HG02588 (cell line): ENCODE measurements around the gene MCRIP1.
A peak's percentile ranks its signal among the peaks of the same experiment; 100 is the strongest.
"Not testable (repeated sequence)": the region's sequence is repeated elsewhere in the genome, so short reads cannot be mapped to it uniquely, and the experiment has no call there.

ENCODE experiments used
- ATAC-seq: cut with Tn5 transposase; IDR thresholded peaks from one replicate; pipeline ENCODE4 v1.9.1; 2021; ENCODE audit warnings: mild to moderate bottlenecking, moderate library complexity; ENCODE audit not compliant: unreplicated experiment

The MCRIP1 gene

DNA sequence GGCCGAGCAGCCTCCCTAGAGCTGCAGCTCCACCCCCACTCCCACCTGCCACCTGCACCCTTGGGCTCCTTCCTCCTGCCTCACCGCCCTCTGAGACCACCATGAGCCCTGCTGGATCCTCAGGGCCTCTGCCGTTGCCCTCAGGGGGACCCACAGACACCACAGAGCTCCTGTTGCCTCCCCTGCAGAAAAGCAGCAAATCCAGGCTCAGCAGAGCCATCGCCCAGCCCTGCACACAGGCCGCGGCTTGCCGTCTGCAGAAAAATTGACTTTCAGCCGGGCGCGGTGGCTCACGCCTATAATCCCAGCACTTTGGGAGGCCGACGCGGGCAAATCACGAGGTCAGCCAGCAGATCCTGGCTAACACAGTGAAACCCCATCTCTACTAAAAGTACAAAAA lies 8.8 kb upstream of the MCRIP1 start:
- ATAC-seq: no peak

- ATAC-seq: no peak
Observed at GRCh38 chr17:81840826-81841778, 8.0 kb upstream of the MCRIP1 start.

DNA sequence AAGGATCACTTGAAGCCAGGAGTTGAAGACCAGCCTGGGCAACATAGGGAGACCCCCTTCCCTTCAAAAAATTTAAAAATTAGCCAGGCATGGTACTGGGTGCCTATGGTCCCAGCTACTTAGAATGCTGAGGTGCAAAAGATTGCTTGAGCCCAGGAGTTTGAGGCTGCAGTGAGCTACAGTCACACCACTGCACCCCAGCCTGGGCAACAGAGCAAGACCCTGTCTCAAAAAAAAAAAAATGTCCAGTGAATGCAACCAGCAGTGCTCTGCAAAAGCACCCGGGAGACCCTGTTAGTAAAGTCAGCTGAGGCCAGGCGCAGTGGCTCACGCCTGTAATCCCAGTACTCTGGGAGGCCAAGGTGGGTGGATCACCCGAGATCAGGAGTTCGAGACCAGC lies 7.0 kb upstream of the MCRIP1 start:
- ATAC-seq: not testable (repeated sequence)

- ATAC-seq: no peak
Observed at GRCh38 chr17:81839301-81839700, 6.2 kb upstream of the MCRIP1 start.

GRCh38 chr17:81838753-81839255 lies 5.7 kb upstream of the MCRIP1 start:
- no peak for ATAC-seq

DNA sequence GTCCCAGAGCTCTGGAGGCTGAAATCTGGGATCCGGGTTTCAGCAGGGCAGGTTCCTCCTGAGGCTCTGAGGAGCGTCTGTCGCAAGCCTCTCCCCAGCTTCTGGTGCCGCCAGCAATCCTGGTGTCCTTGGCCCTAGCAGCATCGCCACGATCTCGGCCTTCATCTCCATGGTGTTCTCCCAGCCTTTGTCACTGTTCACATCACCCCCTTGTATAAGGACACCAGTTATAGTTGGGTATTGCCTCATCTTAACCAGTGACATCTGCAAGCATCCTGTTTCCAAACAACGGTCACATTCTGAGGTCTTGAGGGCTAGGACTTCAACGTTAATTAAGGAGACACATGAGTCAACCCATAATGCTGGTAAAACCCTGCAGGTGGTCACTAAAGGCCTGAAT lies 4.5 kb upstream of the MCRIP1 start:
- no peak for ATAC-seq

- no peak for ATAC-seq
Observed at GRCh38 chr17:81834831-81835267, 1.8 kb upstream of the MCRIP1 start, which contains the start of gene PPP1R27. Gene PPP1R27 (minus strand): TSS chr17:81835050. CDS start chr17:81834953, 97 bp downstream.

GRCh38 chr17:81833921-81834830 lies 1.1 kb upstream of the MCRIP1 start:
- no peak for ATAC-seq

- peak; percentile 9 for ATAC-seq
Observed at GRCh38 chr17:81832608-81833159, 407 bp downstream of the MCRIP1 start.

- peak; percentile 1 for ATAC-seq
Observed at GRCh38 chr17:81831957-81832607, 1.0 kb downstream of the MCRIP1 start.

GRCh38 chr17:81831563-81831956 lies 1.5 kb downstream of the MCRIP1 start:
- ATAC-seq: no peak

GRCh38 chr17:81829858-81830257 lies 3.2 kb downstream of the MCRIP1 start:
- ATAC-seq: no peak

DNA sequence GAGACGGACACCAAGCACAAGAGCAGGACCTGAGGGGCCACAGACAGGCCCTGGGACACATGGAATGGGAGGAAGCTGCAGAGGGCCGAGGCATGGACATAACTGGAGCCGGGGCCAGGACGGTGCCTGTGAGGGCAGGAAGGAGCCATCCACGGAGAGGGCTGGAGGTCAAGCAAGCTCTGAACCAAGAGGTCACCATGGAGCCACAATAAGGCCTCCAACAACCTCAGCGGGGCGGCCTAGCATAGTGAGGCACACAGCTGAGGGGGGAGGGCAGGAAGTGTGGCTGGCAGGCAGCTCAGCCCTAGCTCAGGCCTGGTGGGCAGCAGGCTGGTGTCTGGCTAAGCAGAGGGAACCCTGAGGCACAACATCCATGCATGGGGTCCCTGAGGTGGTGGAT lies 4.4 kb downstream of the MCRIP1 start:
- ATAC-seq: no peak

DNA sequence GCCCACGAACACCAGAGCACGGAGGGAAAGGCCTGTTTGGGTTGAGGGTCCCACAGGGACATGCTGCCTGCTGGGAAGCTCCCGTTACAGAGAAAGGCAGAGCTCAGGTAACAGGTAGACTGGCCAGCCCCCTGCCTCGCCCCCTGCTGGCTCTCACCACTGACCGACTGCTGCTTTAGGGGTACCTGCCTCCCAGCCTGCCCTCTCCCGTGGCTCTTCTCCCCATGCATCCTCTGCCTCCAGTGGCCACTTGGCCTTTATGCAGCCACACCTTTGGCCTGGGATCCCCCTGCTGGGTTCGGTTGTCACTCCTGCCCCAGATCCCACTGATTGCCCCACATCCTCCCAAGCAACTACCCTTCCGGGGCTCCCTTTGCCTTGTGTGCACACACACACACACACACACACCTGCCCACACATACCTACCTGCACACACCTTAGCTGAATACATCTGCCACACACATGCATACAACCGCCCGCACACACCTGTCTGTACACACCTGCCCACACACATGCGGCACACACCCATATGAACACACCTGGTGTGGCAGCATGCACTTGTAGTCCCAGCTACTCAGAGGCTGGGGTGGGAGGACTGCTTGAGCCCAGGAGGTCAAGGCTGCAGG lies 7.1 kb downstream of the MCRIP1 start:
- ATAC-seq: no peak

DNA sequence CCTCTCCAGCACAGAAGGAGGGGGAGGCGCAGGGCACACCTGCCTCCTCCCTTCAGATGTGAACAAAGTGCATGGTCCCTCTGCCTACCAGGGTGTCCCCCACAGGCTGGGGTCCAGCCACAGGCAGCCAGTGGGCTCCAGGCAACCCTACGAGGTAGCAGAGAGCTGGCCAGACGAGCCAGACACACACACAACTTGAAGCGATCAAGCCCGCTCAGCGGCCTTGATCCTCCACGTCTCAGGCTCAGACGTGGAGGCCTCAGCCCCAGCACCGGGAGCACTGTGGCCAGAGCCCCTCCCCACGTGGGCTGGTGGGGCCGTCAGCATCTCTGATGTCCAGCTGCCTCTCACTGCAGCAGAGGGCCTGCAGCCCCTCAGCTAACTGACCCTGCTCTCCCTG lies 8.5 kb downstream of the MCRIP1 start:
- ATAC-seq: no peak

DNA sequence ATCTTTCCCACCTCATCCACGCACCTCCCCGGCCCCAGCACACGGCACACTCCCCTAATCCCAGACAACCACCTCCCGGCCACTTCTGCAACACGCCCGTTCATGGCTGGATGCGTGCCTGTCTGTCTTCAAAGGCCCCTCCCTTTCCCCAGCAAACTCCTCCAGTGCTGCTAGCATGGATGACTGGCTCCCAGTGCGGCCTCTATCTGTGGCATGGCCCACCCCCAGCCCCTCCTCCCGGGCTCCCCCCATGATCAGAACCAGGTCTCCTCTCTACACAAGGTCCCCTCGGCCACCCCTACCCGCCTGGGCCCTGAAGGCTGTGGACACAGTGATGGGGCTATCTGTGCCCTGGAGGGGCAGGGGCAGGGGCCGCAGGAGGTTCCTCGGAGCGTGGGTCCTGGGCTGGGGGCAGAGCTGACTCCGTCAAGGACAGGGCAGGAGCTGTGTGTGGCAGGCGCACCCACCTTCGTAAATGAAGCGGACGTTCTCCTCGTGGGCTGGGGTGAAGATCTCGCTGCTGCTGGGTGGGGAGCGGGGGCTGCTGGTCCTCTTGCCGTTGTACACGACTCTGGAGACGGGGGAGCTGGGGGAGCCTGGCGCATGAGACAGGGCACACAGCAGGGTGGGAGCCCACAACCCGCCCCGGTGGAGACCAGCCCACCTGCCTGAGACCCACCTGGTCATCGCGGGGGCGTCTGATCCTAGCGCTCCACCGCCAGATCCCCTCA lies 9.1 kb downstream of the MCRIP1 start:
- ATAC-seq: no peak

DNA sequence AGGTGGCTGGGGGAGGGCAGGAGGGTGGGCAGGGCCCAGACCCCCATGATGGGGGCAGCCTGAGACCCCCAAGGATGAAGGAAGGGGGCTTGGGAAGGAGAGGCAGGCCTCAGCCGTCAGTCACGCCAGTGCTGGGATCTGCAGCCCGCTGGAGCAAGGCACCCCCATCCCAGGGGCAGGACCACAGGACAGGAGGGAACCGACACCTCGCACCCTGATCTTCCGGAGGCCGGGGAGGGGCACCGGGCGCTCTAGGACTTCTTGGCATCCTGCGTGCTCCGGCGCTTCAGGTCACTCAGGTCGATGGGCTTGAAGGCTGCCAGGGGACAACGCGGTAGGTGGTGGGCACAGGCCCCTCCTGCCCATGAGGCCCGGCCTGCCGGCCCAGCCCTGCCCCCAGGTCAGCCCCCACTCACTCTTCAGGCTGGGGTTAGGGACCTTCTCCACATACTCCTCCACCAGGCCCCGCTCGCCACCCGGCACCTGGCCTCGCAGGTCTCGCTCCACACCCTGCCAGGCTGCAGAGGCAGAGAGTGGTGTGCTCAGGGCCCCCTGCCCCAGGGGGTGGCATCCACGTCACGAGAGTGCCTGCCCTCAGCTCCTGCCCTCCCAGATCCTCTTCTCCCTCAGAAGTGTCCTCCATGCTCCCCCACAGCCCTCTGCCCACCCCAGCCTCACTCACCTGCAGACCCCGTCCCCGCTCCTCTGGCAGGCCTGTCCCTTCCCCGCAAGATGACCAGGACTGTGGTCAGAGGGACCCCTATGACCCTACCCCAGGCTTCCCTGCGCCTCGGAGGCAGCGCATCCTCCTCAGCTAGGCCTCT lies 9.9 kb downstream of the MCRIP1 start:
- no peak for ATAC-seq

GRCh38 chr17:81822312-81822637 lies 10.8 kb downstream of the MCRIP1 start:
- ATAC-seq: no peak
